Astrocyte (in vitro differentiated cells and primary cell): Measurements from ENCODE around the gene FECH.

Experiments used
- EZH2 ChIP-seq: IDR thresholded peaks from 2 replicates; pipeline ENCODE4 v1.6.1; 2012; ENCODE audit warnings: mild to moderate bottlenecking, low read length, inconsistent platforms; ENCODE audit not compliant: insufficient read depth
- TF ChIP-seq, protein P1 (sequence below): IDR thresholded peaks from 2 replicates; pipeline ENCODE4 v1.5.1; 2011; ENCODE audit warnings: low read depth, mild to moderate bottlenecking, inconsistent platforms, low read length, moderate library complexity; ENCODE audit not compliant: insufficient read depth

DNA sequence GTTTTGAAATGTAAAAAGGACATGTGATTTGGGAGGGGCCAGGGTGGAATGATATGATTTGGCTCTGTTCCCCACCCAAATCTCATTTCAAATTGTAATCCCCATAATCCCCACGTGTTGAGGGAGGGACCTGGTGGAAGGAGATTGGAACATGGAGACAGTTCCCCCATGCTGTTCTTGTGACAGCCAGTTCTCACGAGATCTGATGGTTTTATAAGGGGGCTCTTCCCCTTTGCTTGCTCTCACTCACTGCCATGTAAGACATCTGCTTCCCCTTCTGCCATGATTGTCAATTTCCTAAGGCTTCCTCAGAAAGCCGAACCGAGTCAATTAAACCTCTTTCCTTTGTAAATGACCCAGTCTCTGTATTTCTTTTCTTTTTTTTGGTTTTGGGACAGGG is 39.2 kb downstream of the FECH start:
- TF ChIP-seq, protein P1, sequence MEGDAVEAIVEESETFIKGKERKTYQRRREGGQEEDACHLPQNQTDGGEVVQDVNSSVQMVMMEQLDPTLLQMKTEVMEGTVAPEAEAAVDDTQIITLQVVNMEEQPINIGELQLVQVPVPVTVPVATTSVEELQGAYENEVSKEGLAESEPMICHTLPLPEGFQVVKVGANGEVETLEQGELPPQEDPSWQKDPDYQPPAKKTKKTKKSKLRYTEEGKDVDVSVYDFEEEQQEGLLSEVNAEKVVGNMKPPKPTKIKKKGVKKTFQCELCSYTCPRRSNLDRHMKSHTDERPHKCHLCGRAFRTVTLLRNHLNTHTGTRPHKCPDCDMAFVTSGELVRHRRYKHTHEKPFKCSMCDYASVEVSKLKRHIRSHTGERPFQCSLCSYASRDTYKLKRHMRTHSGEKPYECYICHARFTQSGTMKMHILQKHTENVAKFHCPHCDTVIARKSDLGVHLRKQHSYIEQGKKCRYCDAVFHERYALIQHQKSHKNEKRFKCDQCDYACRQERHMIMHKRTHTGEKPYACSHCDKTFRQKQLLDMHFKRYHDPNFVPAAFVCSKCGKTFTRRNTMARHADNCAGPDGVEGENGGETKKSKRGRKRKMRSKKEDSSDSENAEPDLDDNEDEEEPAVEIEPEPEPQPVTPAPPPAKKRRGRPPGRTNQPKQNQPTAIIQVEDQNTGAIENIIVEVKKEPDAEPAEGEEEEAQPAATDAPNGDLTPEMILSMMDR, result no peak
- no peak for TF ChIP-seq EZH2
